ENCODE measurements around the gene KIAA0040. TPM values are rescaled to one million over a fixed set of nuclear protein-coding genes. Genes with fewer than 3 reads are reported as not detected.

KIAA0040 gene
- total and polyA plus RNA-seq, 12 donors, result 6.3 to 37.2 (median 11.1) TPM

DNA sequence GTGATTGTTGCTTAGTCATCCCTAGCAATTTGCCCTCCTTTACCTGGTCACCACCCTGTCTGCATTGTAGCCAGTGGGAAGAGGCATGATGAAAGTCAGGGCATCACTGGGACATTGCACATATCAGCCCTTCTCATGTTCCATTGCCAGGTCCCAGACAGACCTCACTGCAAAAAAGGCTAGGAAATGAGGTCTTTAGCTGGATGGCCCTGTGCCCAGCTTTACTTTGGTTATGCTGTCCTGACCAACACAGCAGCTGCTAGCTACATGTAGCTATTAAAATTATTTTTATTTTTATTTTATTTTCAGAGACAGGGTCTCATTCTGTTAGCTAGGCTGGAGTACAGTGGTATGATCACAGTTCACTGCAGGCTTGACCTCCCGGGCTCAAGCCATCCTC, 72.1 kb downstream of the KIAA0040 start:
- H3K4me3 ChIP-seq, result no peak overlapping the region
- intact Hi-C loops (cut with DNase I), result loop anchor here in 2 of 10 donors (5.0 kb wide), 1 partner anchor 88 kb away; no protein-coding TSS in a partner anchor
- no peak overlapping the region for H3K27ac ChIP-seq
- no peaks in the 10 kb centered on the region for H3K27me3 ChIP-seq
- ATAC-seq (no peak), DNase-seq (no peak)
- TF ChIP-seq, protein P1, sequence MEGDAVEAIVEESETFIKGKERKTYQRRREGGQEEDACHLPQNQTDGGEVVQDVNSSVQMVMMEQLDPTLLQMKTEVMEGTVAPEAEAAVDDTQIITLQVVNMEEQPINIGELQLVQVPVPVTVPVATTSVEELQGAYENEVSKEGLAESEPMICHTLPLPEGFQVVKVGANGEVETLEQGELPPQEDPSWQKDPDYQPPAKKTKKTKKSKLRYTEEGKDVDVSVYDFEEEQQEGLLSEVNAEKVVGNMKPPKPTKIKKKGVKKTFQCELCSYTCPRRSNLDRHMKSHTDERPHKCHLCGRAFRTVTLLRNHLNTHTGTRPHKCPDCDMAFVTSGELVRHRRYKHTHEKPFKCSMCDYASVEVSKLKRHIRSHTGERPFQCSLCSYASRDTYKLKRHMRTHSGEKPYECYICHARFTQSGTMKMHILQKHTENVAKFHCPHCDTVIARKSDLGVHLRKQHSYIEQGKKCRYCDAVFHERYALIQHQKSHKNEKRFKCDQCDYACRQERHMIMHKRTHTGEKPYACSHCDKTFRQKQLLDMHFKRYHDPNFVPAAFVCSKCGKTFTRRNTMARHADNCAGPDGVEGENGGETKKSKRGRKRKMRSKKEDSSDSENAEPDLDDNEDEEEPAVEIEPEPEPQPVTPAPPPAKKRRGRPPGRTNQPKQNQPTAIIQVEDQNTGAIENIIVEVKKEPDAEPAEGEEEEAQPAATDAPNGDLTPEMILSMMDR (IDR thresholded peaks at IDR 0.05), result no peak
- H3K4me1 ChIP-seq, result peaks cover 0 to 11% (median 0%) of the 10 kb centered on the region in 9 donors
- no peaks in the 10 kb centered on the region for H3K36me3 ChIP-seq
- H3K9me3 ChIP-seq, result no peaks in the 10 kb centered on the region
- WGBS, 2 donors, result 93 to 94% methylated on average over 1 of the region's 1 CpG

DNA sequence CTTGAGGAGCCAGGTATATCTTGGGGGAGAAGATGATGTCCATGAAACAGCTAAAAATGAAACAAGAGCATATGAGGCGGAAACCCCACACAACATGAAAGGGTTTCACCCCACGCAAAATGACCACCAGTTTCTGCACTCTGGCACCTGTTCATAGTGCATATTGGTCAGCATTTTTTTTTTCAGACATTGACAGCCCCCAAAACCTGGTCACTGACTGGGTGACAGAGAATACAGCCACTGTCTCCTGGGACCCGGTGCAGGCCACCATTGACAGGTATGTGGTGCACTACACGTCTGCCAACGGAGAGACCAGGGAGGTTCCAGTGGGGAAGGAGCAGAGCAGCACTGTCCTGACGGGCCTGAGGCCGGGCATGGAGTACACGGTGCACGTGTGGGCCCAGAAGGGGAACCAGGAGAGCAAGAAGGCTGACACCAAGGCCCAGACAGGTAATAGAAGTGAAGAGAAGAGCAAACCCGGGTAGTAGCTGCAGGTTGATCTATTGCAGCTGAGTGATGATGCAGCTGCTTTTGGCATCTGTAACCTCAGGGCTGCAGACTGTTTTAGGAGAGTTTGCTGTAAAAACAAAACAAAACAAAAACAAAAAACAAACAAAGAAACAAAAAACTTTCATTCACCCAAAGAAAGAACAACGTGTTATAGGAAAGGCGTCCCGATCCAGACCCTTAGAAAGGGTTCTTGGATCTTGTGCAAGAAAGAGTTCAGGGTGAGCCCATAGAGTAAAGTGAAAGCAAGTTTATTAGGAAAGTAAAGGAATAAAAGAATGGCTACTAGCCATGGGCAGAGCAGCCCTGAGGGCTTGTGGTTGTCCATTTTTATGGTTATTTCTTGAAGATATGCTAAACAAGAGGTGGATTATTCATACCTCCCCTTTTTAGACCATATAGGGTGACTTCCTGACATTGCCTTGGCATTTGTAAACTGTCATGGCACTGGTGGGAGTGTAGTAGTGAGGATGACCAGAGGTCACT, 73.9 kb downstream of the KIAA0040 start:
- Histone ChIP-seq H3K27me3 (no peaks in the 10 kb centered on the region), H3K4me3 (no peak overlapping the region), H3K27ac (no peak overlapping the region), H3K36me3 (no peaks in the 10 kb centered on the region), H3K9me3 (peaks cover 0 to 14% (median 7%) of the 10 kb centered on the region in 11 donors), H3K4me1 (no peaks in the 10 kb centered on the region)
- no peak for ATAC-seq
- TF ChIP-seq, protein P1 (IDR thresholded peaks at IDR 0.05), result no peak
- no peak for DNase-seq
- WGBS, 2 donors, result 86 to 92% methylated on average over 13 of the region's 13 CpGs
- intact Hi-C loops (cut with DNase I), result no loop called here

DNA sequence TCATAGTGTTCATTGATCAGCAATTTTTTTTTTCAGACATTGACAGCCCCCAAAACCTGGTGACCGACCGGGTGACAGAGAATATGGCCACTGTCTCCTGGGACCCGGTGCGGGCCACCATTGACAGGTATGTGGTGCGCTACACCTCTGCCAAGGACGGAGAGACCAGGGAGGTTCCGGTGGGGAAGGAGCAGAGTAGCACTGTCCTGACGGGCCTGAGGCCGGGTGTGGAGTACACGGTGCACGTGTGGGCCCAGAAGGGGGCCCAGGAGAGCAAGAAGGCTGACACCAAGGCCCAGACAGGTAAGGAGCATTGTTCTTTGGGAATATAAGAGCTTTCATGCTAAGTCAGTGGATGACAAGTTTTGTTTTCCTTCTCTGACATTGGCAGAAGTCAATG, 75.7 kb downstream of the KIAA0040 start:
- Histone ChIP-seq H3K4me3 (no peak overlapping the region), H3K36me3 (no peaks in the 10 kb centered on the region), H3K4me1 (no peaks in the 10 kb centered on the region), H3K9me3 (peaks cover 0 to 28% (median 18%) of the 10 kb centered on the region in 11 donors), H3K27ac (no peak overlapping the region), H3K27me3 (no peaks in the 10 kb centered on the region)
- TF ChIP-seq, protein P1 (IDR thresholded peaks at IDR 0.05), result no peak
- ATAC-seq, result no peak
- 75 to 78% methylated on average over 11 of the region's 11 CpGs for WGBS, 2 donors
- no peak for DNase-seq
- intact Hi-C loops (cut with DNase I), result no loop called here

DNA sequence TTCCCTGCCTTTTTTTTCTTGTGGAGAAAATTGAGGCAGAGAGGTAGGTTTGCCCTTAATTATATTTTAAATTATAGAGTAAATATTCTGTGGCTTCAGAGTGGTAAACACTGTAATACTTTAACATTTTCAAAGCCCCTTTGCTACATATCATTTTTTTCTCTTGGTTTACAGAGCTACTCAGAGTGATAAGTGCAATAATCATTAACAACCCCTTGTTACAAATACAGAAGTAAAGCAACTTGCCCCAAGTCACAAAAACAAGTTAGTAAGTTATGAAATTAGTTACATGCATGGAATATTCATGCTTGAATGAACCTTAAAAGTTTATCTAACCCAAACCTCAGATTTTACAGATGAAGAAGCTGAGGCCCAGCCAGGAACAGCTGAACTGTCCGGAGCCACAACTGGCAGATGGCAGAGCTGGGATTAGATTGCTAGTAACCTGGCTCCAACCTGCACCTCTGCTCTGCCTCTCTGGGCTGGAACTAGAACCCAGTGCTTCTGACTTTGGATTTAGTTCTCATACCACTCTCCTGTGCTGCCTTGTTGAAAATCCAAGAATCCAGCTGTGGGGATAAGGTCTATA, 76.3 kb downstream of the KIAA0040 start:
- Histone ChIP-seq H3K36me3 (no peaks in the 10 kb centered on the region), H3K27me3 (no peaks in the 10 kb centered on the region), H3K4me1 (no peaks in the 10 kb centered on the region), H3K27ac (no peak overlapping the region), H3K4me3 (no peak overlapping the region), H3K9me3 (peaks cover 0 to 29% (median 18%) of the 10 kb centered on the region in 11 donors)
- intact Hi-C loops (cut with DNase I), result no loop called here
- ATAC-seq (no peak), DNase-seq (no peak)
- TF ChIP-seq, protein P1 (IDR thresholded peaks at IDR 0.05), result no peak
- 87 to 91% methylated on average over 1 of the region's 1 CpG for WGBS, 2 donors

All from heart right ventricle (tissue), 16 donors.